NB4 (cell line): ENCODE results near the gene TMEM229B.

Source experiments
- CTCF ChIP-seq: IDR thresholded peaks from one replicate; pipeline ENCODE4 v1.5.1; 2012; ENCODE audit warnings: low read depth, low read length
- MAX ChIP-seq: IDR thresholded peaks from 2 replicates; pipeline ENCODE4 v1.6.1; 2011; ENCODE audit warnings: low read depth, low read length
- MYC ChIP-seq: IDR thresholded peaks from 2 replicates; pipeline ENCODE4 v1.6.1; 2011; ENCODE audit warnings: low read depth, low read length
- POLR2A ChIP-seq: IDR thresholded peaks from 2 replicates; pipeline ENCODE4 v1.6.1; 2011; ENCODE audit warnings: mild to moderate bottlenecking; ENCODE audit not compliant: insufficient read length; ENCODE audit errors: extremely low read depth

DNA sequence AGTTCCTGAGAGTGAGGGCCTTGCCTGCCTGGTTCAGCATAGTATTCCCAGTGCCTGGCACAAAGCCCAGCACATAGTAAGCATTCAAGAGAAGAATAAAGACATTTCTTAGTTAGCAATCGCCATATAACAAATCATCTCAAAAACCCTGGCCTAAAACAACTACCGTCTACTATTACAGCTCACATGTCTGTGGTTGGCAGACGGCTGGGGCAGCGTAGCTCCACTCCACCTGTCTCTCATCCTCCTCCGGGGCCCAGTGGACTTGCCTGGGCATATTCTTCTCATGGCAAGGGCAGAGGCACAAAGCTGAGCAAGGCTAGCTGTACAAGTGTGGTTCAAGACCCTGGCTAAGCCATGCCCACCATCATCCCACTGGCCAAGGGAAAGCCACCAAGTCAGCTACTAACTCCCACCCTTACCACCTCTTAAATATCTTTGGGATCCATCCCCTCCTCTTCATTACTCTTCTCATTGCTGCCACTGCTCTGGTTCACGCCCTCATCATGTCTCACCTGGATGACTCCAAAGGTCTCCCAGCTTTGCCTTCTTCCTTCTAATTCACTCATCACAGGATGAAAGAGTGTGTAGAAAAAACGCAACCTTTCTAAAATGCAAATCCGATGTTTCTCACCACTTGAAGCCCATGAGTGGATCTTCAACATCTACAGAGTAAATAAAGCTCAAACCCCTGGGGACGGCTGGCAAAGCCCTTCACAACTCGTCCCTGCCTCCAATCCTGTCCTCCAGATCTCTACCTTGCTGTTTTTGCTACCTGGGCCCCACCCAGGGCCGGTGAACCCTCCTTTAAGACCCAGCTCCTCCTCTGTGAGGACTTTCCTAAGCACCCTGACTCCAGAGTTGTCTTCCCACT, 10.4 kb downstream of the TMEM229B start:
- TF ChIP-seq CTCF, result no peak
- no peak for TF ChIP-seq POLR2A
- no peak for TF ChIP-seq MYC
- no peak for TF ChIP-seq MAX
